ENCODE results near the gene CDH8. TPM values are rescaled to one million over a fixed set of nuclear protein-coding genes. Genes with fewer than 3 reads are reported as not detected.

The CDH8 gene, protein sequence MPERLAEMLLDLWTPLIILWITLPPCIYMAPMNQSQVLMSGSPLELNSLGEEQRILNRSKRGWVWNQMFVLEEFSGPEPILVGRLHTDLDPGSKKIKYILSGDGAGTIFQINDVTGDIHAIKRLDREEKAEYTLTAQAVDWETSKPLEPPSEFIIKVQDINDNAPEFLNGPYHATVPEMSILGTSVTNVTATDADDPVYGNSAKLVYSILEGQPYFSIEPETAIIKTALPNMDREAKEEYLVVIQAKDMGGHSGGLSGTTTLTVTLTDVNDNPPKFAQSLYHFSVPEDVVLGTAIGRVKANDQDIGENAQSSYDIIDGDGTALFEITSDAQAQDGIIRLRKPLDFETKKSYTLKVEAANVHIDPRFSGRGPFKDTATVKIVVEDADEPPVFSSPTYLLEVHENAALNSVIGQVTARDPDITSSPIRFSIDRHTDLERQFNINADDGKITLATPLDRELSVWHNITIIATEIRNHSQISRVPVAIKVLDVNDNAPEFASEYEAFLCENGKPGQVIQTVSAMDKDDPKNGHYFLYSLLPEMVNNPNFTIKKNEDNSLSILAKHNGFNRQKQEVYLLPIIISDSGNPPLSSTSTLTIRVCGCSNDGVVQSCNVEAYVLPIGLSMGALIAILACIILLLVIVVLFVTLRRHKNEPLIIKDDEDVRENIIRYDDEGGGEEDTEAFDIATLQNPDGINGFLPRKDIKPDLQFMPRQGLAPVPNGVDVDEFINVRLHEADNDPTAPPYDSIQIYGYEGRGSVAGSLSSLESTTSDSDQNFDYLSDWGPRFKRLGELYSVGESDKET
- total RNA-seq, result 37.2 TPM

DNA sequence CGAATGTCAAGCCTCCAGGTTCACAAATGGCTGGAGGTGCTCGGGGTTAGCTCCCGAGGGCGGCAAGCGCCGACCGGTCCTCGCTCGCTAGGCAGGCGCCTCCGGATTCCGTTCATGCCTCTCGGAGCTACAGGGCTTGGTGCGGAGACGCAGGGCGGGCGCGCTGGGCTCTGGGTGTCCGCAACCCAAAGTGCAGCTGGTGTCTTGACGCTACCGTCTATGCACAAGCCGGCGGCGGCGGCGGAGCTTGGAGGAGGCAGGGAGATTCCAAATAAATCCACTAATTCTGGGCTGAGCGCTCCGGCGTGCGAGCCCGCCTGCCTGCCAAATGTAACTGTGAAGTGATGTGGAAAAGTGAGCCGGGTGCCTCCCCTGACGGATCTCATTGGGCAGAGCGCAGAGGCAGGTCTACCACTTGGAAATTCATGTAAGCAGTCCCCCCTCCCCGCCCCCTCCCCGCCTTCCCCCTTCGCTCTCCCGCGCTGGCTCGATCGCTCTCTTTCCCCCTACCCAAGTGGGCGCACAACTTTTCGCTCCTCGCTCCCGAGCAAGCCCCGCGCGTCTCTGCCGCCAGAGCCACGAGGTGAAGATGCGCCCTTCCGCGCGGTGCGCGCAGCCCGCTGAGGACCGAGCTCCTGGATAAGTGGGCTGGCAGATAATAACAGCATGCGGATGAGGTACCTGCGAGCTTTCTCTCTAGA is at the start of gene CDH8:
Gene CDH8 (minus strand): TSS at position 338 of the 701 bp plus-strand sequence. CDS start 15,035 bp downstream, outside the sequence.

